ENCODE results near the gene SNRPA1.

DNA sequence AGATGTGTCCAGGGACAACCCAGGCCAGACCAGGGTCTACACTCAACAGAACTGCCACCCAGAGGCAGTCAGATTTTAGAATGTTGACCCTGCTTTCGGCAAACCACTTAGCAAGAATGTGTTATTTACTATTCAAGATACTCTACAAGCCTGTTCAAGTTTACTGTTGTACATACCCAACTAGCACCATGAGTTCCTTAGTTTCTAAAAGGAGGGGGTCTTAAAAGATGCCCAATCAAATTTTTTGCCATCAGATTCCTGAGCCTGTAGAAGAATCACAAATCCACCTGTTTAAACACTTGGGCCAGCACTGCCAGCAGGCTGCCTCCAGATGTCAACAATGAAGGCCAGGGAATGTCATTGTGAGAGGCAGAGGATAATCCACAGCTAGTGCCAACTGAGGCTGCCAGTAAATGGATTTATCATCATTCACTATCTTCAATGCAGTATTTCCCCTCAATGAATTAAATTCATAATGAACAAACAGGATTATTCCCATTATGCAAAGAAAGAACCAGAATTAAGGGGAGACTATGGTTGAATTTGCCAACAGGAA lies 43.5 kb upstream of the SNRPA1 start:
- TF ChIP-seq, protein P1, sequence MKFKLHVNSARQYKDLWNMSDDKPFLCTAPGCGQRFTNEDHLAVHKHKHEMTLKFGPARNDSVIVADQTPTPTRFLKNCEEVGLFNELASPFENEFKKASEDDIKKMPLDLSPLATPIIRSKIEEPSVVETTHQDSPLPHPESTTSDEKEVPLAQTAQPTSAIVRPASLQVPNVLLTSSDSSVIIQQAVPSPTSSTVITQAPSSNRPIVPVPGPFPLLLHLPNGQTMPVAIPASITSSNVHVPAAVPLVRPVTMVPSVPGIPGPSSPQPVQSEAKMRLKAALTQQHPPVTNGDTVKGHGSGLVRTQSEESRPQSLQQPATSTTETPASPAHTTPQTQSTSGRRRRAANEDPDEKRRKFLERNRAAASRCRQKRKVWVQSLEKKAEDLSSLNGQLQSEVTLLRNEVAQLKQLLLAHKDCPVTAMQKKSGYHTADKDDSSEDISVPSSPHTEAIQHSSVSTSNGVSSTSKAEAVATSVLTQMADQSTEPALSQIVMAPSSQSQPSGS (CRISPR knock-in tag; IDR thresholded peaks at IDR 0.05) = no peak
- TF ChIP-seq SMAD9 (CRISPR knock-in tag; IDR thresholded peaks at IDR 0.05) = no peak
- no peak for TF ChIP-seq SP4 (CRISPR knock-in tag; IDR thresholded peaks at IDR 0.05)
- no peak for TF ChIP-seq FOXK2 (IDR thresholded peaks at IDR 0.05)
- TF ChIP-seq NFYB (CRISPR knock-in tag; IDR thresholded peaks at IDR 0.05) = no peak
- no peak for TF ChIP-seq SRF (IDR thresholded peaks at IDR 0.05; ENCODE audit: low read depth, low read length)
- no peak for TF ChIP-seq POLR2AphosphoS5 (IDR thresholded peaks at IDR 0.05; ENCODE audit: low read depth, low read length)
- TF ChIP-seq NFATC3 (CRISPR knock-in tag; IDR thresholded peaks at IDR 0.05) = no peak

Measured in HepG2 (cell line).